ENCODE results near the gene UBR1.

DNA sequence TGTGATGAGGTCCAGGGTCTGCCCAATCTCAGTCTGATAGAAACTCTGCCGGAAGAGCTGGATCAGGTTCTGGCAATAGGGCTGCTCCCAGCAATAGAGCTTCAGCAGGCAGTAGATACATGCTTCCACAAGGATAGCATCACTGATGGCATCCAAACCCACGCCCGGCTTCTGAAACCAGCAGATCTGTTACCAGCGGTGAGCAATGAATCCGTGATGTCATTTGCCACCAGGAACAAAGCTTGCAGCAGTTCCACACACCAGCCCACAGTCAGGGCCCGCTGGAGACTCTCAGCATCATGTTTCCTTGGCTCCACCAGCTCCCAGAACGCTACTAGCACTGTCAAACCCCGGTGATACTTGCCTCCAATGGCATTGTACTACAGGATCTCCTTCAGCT lies 166.0 kb downstream of the UBR1 start:
- TF ChIP-seq, protein P1, sequence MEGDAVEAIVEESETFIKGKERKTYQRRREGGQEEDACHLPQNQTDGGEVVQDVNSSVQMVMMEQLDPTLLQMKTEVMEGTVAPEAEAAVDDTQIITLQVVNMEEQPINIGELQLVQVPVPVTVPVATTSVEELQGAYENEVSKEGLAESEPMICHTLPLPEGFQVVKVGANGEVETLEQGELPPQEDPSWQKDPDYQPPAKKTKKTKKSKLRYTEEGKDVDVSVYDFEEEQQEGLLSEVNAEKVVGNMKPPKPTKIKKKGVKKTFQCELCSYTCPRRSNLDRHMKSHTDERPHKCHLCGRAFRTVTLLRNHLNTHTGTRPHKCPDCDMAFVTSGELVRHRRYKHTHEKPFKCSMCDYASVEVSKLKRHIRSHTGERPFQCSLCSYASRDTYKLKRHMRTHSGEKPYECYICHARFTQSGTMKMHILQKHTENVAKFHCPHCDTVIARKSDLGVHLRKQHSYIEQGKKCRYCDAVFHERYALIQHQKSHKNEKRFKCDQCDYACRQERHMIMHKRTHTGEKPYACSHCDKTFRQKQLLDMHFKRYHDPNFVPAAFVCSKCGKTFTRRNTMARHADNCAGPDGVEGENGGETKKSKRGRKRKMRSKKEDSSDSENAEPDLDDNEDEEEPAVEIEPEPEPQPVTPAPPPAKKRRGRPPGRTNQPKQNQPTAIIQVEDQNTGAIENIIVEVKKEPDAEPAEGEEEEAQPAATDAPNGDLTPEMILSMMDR (IDR thresholded peaks at IDR 0.05) = no peak
- TF ChIP-seq EZH2 (IDR thresholded peaks at IDR 0.05) = no peak
